Measurements from ENCODE around the gene EPS8.

- no peak for TF ChIP-seq POLR2AphosphoS5 (IDR thresholded peaks at IDR 0.05; ENCODE audit: low read depth, low read length)
- TF ChIP-seq REST (IDR thresholded peaks at IDR 0.05; ENCODE audit: insufficient read depth in 1 of 2, low read depth in 2 of 2, low read length in 2 of 2): no peak
- no peak for TF ChIP-seq SIN3A (IDR thresholded peaks at IDR 0.05; ENCODE audit: borderline replicate concordance, insufficient read depth, low read length)
These were observed 36.4 kb downstream of the EPS8 start for GRCh38 chr12:15752785-15753184.

Measured in PFSK-1 (cell line).